ENCODE results near the gene KLHDC8A.

The KLHDC8A gene

GRCh38 chr1:205343431-205344065 is 13.2 kb downstream of the KLHDC8A start:
- DNase-seq = no peak

GRCh38 chr1:205342986-205343385 is 13.7 kb downstream of the KLHDC8A start:
- no peak for DNase-seq

GRCh38 chr1:205340676-205341075 is 16.0 kb downstream of the KLHDC8A start:
- no peak for DNase-seq

GRCh38 chr1:205339717-205340116 is 17.0 kb downstream of the KLHDC8A start:
- DNase-seq = no peak

- DNase-seq = no peak
These were observed 17.5 kb downstream of the KLHDC8A start for GRCh38 chr1:205339197-205339702.

- no peak for DNase-seq
These were observed 18.7 kb downstream of the KLHDC8A start for GRCh38 chr1:205338011-205338410.

GRCh38 chr1:205337481-205337880 is 19.2 kb downstream of the KLHDC8A start:
- no peak for DNase-seq

- DNase-seq = peak; percentile 88
These were observed 21.0 kb downstream of the KLHDC8A start for GRCh38 chr1:205335692-205336091.

GRCh38 chr1:205332015-205332791 is 24.5 kb downstream of the KLHDC8A start:
- no peak for DNase-seq

GRCh38 chr1:205330150-205330549 is 26.6 kb downstream of the KLHDC8A start:
- DNase-seq = no peak

GRCh38 chr1:205329719-205330118 is 27.0 kb downstream of the KLHDC8A start:
- DNase-seq = no peak

- no peak for DNase-seq
These were observed 28.2 kb downstream of the KLHDC8A start for GRCh38 chr1:205328476-205328875.

GRCh38 chr1:205326812-205327466 is 29.8 kb downstream of the KLHDC8A start:
- DNase-seq = no peak

- peak; percentile 63 for DNase-seq
These were observed 31.3 kb downstream of the KLHDC8A start for GRCh38 chr1:205325334-205325884.

- no peak for DNase-seq
These were observed 31.9 kb downstream of the KLHDC8A start for GRCh38 chr1:205324781-205325180.

- no peak for DNase-seq
These were observed 32.9 kb downstream of the KLHDC8A start for GRCh38 chr1:205323794-205324193.

- no peak for DNase-seq
These were observed 34.8 kb downstream of the KLHDC8A start for GRCh38 chr1:205321959-205322283.

- peak; percentile 96 for DNase-seq
These were observed 35.4 kb downstream of the KLHDC8A start, which contains the start of gene NUAK2 for GRCh38 chr1:205321162-205321958. Gene NUAK2 (minus strand): TSS chr1:205321745. CDS start chr1:205321628, 117 bp downstream.

GRCh38 chr1:205319081-205320018 is 37.4 kb downstream of the KLHDC8A start:
- DNase-seq = peak; percentile 99

- peak; percentile 98 for DNase-seq
These were observed 38.3 kb downstream of the KLHDC8A start for GRCh38 chr1:205318231-205318991.
